Sigmoid colon (tissue), 4 donors: ENCODE results near the gene BIRC6.

ENCODE experiments used
- EP300 ChIP-seq, 4 donors: sonication (generic); formaldehyde crosslinking; IDR thresholded peaks; one replicate each; pipeline ENCODE4 v1.6.1; 2017; ENCODE audit warnings: antibody characterized with exemption in 4 of 4
- POLR2A ChIP-seq, 2 donors: fragments of 450-650 bp; IDR thresholded peaks; one replicate each; pipeline ENCODE4 v1.6.1; 2016; ENCODE audit warnings: antibody characterized with exemption in 2 of 2, mild to moderate bottlenecking in 2 of 2, moderate library complexity in 2 of 2
- TF ChIP-seq, protein P1 (sequence below), 4 experiments: fragments of 450-650 bp in 3 of 4; fragments of 200-600 bp in 1 of 4; IDR thresholded peaks; one replicate each; pipeline ENCODE4 v1.5.1; 2016 to 2019; ENCODE audit warnings: antibody characterized with exemption in 4 of 4, mild to moderate bottlenecking in 3 of 4, moderate library complexity in 2 of 4

- TF ChIP-seq, protein P1, sequence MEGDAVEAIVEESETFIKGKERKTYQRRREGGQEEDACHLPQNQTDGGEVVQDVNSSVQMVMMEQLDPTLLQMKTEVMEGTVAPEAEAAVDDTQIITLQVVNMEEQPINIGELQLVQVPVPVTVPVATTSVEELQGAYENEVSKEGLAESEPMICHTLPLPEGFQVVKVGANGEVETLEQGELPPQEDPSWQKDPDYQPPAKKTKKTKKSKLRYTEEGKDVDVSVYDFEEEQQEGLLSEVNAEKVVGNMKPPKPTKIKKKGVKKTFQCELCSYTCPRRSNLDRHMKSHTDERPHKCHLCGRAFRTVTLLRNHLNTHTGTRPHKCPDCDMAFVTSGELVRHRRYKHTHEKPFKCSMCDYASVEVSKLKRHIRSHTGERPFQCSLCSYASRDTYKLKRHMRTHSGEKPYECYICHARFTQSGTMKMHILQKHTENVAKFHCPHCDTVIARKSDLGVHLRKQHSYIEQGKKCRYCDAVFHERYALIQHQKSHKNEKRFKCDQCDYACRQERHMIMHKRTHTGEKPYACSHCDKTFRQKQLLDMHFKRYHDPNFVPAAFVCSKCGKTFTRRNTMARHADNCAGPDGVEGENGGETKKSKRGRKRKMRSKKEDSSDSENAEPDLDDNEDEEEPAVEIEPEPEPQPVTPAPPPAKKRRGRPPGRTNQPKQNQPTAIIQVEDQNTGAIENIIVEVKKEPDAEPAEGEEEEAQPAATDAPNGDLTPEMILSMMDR (IDR thresholded peaks at IDR 0.05) = no peak
- TF ChIP-seq EP300 (IDR thresholded peaks at IDR 0.05) = no peak
- no peak for TF ChIP-seq POLR2A (IDR thresholded peaks at IDR 0.05)
Measured at GRCh38 chr2:32534831-32535230, 178.0 kb downstream of the BIRC6 start.
